22Rv1 (cell line): ENCODE measurements around the gene EFCAB8.

Source experiments
- H3K27ac ChIP-seq: fragments of 450-650 bp; 2 replicates; pipeline ENCODE4 v1.5.1; 2017
- ZFX ChIP-seq: fragments of 450-650 bp; IDR thresholded peaks from 2 replicates; pipeline ENCODE4 v1.6.1; 2017; ENCODE audit warnings: antibody characterized with exemption, borderline replicate concordance
- TF ChIP-seq, protein P1 (sequence below): fragments of 450-650 bp; IDR thresholded peaks from 2 replicates; pipeline ENCODE4 v1.5.1; 2017; ENCODE audit warnings: mild to moderate bottlenecking

EFCAB8 gene

GRCh38 chr20:32906200-32906599 is 47.5 kb downstream of the EFCAB8 start:
- TF ChIP-seq, protein P1, sequence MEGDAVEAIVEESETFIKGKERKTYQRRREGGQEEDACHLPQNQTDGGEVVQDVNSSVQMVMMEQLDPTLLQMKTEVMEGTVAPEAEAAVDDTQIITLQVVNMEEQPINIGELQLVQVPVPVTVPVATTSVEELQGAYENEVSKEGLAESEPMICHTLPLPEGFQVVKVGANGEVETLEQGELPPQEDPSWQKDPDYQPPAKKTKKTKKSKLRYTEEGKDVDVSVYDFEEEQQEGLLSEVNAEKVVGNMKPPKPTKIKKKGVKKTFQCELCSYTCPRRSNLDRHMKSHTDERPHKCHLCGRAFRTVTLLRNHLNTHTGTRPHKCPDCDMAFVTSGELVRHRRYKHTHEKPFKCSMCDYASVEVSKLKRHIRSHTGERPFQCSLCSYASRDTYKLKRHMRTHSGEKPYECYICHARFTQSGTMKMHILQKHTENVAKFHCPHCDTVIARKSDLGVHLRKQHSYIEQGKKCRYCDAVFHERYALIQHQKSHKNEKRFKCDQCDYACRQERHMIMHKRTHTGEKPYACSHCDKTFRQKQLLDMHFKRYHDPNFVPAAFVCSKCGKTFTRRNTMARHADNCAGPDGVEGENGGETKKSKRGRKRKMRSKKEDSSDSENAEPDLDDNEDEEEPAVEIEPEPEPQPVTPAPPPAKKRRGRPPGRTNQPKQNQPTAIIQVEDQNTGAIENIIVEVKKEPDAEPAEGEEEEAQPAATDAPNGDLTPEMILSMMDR = no peak
- TF ChIP-seq ZFX = no peak
- no peak overlapping the region for H3K27ac ChIP-seq

GRCh38 chr20:32906871-32907495 is 48.3 kb downstream of the EFCAB8 start:
- TF ChIP-seq ZFX = no peak
- TF ChIP-seq, protein P1 = no peak
- H3K27ac ChIP-seq = no peak overlapping the region

DNA sequence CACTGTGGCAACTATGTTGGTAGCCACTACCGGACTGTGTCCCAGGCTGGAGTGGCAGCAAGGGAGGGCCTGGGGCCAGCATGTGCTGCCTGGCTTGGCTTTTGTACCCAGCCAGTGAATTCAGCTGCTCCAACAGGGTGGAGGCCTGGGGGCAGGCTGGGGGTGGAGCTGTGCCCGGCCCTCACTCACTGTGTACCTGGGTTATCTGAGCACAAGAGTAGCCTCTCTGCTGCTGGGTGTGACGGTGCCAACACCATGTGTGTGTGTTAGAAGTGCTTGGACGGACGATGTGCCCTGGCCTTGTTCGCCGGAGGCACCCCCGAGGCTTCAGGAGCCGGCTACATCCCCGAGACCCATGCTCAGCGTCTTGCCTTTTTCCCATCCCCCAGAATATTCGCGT is 49.2 kb downstream of the EFCAB8 start:
- TF ChIP-seq, protein P1 = no peak
- TF ChIP-seq ZFX = no peak
- no peak overlapping the region for H3K27ac ChIP-seq

- TF ChIP-seq, protein P1 = no peak
- TF ChIP-seq ZFX = no peak
- no peak overlapping the region for H3K27ac ChIP-seq
Observed at GRCh38 chr20:32908334-32909292, 49.9 kb downstream of the EFCAB8 start.

DNA sequence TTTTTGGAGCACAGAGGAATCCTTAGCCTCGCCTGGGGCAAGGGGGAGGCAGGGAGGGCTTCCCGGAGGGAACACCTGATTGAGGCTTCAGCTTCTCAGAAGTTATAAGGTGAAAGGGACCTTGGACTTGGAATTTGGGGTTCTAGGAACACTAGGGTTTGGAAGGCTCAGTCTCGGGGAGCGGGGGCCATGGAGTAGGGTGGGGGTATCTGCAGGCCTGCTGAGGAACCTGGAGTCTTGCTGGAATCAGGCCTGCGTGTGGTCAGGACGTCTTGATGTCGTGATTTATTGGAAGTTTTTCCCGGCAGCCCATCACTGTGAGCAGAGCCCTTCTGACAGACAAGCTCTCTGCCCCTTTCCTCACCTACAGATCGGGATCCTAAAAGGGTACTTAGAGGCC is 50.7 kb downstream of the EFCAB8 start:
- TF ChIP-seq, protein P1 = no peak
- TF ChIP-seq ZFX = no peak
- H3K27ac ChIP-seq = no peak overlapping the region

DNA sequence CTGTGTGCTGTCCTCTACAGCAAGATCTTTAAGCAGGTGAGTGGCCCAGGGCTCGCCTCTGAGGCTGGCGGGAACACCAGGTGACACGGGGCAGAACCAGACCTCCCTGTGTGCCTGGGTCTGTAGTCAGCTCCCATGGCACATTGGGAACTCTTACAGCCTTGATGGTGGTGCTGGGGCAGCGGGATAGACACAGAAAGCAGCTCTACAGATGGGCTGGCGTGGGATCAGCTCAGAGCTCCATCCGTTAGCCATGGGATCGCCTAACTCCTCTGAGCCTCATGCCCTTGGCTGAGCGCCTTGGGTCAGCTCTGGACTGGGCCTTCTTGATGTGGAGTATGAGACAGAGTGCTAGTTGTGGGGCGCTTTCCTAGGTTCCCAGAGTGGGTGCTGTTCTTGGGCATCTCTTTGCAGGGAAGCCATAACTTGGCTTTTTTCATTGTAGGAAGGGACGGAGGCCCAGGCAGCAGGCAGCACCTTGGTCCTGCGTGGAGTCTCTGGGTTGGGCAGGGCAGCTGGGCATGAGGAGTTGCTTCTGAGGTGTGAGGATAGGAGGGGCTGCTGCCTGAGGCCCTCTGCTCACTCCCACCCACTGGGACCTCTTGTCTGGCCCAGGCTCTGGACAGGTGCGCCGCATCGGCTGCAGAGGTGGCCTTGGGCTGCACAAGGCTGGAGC is 51.3 kb downstream of the EFCAB8 start:
- no peak for TF ChIP-seq ZFX
- H3K27ac ChIP-seq = no peak overlapping the region

GRCh38 chr20:32911355-32911754 is 52.6 kb downstream of the EFCAB8 start:
- TF ChIP-seq, protein P1 = no peak
- no peak for TF ChIP-seq ZFX
- H3K27ac ChIP-seq = no peak overlapping the region
